DMS53 treated with DMSO at 0.1 percent for 48 hours (cell line): ENCODE results near the gene TMEM147.

Source experiments
- DNase-seq: peaks from one replicate; lab custom pipeline; 2025; ENCODE audit not compliant: unreplicated experiment; lab: John Stamatoyannopoulos, UW

The TMEM147 gene, protein sequence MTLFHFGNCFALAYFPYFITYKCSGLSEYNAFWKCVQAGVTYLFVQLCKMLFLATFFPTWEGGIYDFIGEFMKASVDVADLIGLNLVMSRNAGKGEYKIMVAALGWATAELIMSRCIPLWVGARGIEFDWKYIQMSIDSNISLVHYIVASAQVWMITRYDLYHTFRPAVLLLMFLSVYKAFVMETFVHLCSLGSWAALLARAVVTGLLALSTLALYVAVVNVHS

DNA sequence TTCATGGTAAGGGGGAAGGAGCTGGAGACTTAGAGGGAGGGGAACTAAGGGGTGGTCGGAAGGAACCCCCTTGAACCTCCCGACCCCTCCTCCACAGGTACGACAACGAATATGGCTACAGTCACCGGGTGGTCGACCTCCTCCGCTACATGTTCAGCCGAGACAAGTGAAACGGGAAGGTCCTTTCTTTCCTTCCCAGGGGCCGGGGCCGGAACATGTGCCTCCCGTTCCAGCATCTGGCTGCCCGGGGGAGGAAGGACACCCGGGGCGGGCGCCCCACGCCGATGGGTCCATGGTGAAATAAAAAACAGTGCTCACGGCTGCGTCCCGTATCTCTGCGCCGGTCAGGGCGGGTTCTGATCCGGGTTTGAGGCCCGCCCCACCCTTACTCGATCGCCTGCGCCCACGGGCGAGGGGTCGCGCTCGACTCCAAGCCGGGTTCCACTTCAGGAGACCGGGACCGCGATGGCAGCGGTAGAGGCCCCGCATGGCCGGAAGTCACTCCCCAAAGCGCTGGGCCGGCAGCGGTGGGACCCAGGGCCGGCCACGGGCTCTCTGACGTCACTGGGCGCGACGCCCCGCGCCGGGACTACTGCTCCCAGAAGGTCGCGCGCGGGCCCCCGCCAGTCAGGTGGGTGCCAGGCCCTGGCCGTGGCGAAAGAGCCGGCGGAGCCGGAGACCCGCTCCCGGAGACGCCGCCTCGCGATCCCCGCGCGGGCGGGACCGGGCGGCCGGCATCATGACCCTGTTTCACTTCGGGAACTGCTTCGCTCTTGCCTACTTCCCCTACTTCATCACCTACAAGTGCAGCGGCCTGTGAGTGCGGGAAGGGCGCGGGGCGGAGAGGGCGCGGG is at the start of gene TMEM147:
TSS of gene TMEM147 (plus strand) at position 626 of the 854 bp plus-strand sequence. CDS start at position 740, 114 bp downstream.
- peak; percentile 87 for DNase-seq

DNA sequence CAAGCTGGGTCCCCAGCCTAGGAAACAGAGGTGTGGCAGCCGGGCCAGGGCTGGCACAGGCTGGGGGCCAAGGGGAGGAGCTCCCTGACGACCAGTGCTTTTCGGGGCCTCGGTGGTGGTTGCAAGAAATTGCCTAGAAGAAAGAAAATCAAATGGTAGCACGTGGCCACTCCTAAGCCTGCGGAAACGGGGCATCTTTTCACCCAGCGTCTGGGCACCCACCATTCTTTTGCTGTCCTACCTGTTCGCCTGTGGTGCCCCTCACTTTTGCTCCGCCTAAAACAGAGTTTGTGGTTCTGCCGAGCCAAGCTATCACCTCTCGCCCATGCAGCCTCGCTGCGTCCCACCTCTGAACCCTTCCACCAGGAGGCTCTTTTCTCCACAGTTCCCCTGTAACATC is 48.0 kb upstream of the TMEM147 start:
- DNase-seq: no peak

DNA sequence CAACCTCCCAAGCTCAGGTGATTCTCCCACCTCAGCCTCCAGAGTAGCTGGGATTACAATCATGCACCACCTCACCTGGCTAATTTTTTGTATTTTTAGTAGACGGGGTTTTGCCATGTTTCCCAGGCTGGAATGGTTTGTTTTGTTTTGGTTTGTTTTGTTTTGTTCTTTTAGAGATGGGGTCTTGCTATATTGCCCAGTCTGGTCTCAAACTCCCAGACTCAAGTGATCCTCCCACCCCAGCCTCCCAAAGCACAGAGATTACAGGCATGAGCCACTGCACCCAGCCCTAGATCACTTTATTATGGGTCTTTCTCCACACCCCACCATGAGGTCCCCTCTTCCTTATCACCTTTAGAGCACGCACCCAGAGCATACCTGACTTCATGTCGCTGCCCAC is 47.2 kb upstream of the TMEM147 start:
- DNase-seq: no peak

DNA sequence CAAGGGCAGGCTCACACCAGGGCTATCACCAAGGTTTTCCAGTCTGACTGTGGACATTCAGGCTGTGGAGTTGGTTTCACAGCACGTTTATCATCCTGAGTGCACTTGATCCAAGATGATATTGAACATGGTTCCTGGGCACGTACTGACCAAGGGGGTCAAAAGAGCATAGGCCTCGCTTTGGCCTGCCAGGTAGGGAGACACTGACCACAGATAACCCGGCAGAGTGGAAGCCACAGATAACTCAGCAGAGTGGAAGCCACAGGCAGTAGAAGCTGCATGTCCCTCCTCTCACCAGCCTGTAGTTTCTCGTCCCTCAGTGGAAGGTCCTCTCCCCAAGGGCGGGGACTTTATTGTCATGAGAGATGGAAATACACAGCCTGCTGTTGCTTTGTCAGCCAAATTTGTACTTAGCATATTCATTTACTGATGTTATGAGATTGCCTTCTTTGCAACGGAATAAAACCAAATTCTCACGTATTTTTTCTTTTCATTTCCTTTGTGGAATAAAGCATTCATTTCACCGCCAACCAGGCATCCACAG is 46.4 kb upstream of the TMEM147 start:
- DNase-seq: no peak

DNA sequence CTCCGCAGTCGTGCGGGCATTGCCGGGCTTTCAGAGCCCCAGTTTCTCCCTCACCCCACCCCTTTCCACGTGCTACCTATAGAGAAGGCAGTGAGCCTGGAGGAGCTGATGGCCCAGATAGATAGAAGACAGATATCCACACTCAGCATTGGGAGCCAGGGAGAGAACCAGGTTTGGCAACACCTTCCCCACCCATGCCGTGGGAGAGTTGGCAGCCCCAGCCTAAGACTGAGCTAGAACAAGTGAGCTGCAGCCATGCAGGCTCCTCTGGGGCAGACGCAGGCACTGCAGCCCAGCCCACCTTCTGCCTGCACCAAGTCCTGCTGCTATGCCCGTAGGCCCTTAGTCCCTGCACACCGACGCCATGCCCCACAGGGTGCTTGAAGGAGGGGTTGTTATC is 44.8 kb upstream of the TMEM147 start:
- DNase-seq: no peak

DNA sequence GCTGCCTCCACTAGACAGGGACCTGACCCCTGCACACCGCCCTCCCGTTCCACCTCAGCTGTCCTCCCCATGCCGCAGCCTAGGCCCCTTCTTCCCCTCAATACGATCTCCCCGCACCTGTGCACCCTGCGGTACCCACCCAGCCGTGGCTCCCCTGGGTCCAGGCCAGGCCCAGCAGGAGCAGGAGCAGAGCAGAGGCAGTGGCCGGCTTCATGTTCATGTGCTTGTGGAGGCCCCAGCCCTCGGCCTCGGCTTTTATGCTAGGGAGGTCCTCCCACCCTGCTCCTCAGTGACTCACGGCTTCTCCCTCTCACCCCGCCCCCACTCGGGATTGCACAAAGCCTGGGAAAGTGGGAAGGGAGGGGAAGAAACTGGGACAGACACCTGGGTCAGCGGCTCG is 43.7 kb upstream of the TMEM147 start:
- DNase-seq: no peak

DNA sequence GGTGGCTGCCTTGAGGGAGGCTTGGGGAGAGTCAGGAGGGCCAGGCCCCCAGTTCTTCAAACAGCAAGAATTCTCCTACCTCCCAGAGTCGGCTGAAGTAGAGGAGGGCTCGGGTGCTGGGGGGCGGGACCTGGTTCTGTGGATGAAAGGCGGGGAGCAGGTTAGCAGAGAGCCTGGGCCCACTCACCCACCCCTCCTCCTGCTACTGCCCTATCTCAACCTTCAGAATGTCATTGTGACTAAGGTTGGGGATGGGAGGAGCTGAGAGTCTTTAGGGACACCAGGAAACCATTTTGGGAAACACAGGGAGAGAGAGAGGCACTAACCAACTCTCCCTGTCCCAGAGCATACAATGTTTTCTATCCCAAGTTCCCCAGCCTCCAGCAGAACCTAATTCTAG is 42.7 kb upstream of the TMEM147 start:
- no peak for DNase-seq

DNA sequence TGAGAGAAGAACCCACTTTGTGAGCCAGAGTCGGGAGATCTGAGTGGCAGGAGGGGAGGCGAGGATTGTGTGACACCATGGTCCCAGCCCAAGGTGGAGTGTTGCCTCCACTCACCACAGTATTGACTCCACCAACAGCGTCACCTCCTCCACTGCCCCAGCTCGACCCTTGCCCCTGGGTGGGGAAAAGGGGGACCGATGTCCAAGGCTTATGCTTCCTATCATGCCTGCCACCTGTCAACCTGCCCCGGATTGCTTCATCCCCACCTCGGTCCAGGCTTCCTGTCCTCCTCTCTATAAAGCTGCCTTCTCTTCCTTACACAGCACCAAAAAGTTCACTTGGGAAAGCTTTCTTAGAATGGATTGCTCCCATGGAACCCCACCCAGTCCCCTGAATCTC is 39.4 kb upstream of the TMEM147 start:
- DNase-seq: no peak

DNA sequence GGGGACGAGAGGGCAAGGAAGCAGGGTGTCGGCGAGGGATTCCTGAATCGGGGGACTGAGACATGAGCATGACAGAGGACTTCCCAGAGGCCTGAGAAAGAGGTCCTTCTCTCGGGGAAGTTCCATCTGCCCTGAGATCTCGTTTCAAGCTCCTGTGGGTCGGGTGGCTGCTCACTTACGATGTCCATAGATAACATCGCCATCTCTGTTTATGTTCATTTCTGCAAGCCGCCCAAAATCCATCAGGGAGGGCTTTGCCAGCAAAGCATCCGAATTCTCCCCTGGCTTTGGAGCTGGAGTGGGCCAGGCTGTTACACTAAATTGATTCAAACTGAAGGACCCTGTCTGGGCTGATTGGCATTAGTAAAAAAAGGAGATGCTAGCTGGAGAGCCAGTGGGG is 37.9 kb upstream of the TMEM147 start:
- no peak for DNase-seq

DNA sequence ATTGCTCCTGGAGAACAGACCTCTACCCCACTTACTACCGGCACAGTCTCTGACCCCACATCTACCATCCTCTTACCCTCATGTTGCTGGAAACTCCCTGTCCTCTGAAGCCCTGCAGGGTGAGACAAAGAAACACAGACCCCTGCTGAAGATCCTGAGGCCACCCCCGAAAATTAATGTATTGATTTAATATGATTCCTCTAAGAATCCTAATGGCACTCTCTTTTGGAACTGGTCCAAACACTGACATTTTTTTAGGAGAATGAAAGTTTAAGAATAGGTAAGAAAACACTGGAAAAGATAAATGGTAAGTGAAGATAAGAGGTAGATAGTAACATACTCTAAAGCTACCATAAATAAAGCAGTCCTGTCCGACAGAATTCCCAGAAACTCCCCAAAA is 37.3 kb upstream of the TMEM147 start:
- no peak for DNase-seq

DNA sequence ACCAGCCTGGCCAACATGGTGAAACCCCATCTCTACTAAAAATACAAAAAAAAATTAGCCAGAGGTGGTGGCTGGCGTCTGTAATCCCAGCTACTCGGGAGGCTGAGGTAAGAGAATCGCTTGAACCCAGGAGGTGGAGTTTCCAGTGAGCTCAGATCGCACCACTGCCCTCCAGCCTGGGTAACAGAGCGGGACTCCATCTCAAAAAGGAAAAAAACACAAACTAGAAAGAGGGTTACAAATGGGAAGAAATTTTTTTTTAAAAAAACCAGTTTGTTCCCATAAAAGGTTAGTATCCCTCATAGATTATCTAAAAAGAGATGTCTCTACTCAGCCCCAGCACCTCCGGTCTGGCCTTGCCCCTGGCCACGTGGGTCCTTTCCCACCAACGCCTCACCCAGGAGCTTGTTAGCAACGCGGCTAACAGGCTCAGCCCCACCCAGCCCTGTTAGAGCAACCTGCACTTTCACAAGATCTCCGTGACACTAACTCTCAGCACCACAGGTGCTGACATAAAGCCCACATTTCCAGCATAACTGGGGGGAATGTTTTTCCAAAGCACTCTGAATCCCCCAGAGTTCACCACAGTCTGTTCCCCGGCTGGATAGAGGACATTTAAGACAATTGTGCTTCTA is 36.3 kb upstream of the TMEM147 start:
- DNase-seq: no peak

DNA sequence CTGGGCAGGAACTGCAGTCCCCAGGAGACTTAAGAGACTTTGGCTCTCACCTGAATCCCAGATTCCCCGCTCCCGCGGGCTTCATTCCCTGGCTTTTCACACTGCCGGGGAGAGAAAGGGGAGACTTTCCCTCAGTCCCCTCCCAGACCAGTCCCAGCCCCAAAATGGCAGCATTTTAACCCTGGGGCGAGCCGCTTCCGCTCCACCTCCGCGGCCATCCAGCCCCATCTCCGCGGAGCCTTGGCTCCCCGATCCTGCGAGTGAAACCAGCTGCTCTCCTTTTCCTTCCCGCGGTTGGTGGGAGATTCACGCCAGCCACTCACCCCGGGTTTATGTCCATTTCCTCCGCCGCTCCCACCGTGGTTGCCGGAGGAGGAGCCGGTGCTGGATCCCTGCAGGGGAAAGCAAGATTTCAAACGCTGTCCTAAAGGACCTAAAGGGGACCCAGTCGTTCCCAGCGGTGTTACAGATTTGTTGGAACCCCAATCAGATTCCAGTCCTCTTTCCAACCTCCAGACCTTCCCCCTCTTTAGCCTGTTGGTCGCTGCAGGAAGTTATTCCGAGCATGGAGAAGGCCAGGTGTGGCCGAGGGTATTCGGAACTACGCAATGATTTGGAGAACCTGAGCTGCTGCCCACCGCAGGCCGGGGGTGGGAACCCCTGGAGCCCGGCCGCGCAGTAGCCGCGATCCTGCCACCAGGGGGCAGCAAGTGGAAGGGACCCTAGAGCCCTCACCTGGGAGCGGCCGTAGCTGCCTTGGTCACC is 35.4 kb upstream of the TMEM147 start:
- DNase-seq: peak; percentile 55

DNA sequence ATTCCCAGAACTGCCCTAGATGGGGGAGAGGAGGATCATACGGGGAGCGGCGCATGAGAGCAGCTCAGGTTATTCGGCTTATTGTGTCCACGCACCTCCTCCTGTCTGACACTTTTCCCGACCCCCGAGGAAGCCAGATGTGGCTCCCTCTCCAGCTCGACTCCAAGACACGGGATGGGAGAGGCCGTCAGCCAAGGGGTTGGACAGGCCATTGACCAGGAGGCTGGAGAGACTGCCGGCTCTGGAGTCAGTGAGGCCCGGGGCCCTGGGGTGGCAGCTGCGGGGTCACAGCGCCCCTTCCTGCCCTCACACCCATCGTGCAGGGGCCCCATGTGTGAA is 34.8 kb upstream of the TMEM147 start:
- DNase-seq: no peak

DNA sequence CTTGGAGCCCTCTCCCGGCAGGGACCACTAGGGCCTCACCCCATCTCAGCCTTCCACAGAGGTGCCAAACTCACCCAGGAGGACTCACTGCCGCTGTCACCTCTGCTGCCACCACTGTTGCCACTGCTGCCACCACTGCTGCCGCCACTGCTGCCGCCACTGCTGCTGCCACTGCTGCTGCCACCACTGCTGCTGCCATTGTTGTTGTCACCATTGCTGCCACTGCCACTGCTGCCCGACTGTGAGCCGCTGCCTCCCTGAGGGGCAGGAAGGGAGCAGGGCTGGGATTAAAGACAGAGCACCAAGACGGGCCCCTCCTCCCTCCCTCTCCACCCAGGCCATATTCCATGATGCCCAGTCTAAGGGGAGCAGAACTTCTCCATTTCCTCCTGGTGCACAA is 34.1 kb upstream of the TMEM147 start:
- no peak for DNase-seq

DNA sequence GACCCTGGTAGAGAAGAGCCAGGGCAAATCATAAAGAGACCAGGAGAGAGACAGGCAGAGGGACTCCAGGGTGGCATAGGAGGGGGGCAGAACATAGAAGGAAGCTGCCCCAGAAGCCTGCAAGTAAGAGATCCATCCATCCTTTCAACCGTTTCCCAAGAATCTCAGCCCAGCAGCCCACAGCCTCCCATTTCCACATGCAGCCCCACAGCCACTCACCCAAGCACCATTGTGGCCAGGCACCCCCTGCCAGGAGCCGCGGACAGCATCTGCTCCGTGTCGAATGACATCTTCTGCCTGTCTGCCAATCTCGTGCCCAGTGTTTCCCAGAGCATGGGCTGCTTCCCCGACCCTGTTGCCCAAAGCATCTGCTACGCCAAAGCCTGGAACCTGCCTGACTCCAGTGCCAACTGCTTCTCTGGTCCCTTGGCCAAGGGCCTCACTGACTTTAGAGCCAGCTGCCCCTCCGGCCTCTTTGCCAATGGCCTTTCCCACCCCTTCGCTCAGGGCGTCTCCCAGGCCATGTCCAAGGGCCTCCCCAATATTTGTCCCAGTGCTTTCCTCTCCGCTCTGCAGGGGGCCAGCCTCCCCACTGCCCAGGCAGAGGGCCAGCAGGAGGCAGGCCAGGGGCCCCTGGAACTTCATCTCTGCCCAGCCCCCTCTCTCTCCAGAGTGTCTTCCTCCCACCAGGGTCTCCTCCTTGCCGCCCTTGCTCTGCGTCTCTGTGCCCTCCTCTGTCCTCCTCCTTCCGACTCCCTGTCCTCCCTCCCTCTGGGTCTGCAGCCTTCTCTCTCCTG is 32.4 kb upstream of the TMEM147 start:
- no peak for DNase-seq

DNA sequence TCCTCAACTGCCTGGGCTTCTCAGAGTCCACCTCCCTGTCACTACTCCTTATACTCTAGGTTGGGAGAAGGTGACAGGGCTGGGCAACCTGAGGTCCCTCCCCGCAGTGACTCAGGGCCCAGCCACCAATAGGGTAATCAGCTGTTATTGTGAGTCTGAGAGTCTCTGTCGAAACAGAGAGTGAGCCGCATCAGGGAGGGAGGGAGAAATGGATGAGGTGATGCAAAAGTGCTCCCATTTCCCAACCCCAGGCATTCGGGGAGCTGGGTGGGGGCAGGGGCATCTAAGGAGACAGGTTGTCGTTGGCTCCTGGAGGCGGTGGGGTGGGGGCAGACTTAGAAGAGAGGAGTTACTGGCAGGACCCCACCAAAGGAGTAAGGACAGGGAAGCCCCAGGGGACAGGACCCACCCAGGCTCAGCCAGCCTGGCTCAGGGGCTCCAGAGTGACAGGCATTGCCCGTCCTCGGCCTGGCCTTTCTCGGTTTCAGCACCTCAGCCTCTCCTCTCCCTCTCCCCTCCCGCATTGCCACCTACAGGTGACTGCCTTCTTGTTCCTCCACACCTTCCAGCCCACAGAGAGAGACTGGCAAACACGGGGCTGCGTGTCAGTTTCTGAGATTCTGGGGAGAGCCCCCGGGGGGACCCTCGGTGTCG is 31.7 kb upstream of the TMEM147 start, which contains the start of gene DMKN:
TSS of gene DMKN (minus strand) at position 22 of the 654 bp plus-strand sequence. CDS start 174 bp downstream, outside the sequence.
- DNase-seq: no peak

DNA sequence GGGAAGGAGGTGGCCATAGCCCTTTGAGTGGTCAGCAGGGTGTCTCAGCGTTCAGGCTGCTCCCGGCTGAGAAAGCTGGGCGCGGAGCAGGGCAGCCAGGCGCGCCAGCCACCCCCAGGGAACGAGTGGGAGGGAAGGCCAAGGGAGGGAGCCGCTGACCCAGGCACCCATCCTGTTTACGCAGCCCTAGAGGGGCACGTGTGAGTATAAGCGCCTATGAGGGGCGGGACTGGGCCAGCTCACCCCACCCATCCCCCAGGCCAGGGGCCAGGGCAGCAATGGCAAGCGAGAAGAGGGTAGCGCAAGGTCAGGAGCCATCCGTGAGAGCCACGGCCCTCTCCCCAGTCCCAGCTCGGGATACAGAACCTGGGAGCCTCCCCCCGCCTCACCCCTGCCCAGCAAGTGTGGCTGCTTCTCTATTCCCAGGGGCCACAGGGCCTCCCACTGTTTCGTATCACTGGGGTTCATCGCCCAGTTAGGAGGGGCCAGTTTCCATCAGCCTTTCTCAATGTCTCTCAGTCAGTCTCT is 31.1 kb upstream of the TMEM147 start:
- DNase-seq: no peak

DNA sequence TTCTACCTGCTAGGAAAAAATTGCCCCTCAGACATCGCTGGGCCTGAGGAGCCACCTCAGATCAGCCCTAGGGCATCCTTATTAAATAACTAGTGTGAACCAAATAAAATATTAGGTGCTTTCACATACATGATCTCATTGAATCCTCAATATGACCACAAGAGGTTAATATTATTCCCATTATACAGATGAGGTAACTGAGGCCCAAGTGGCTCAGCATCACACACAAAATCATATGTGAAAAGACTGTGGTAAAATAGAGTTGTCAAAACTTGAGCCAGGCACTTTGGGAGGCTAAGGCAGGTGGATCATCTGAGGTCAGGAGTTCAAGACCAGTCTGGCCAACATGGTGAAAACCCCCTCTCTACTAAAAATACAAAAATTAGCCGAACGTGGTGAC is 29.1 kb upstream of the TMEM147 start:
- DNase-seq: no peak

DNA sequence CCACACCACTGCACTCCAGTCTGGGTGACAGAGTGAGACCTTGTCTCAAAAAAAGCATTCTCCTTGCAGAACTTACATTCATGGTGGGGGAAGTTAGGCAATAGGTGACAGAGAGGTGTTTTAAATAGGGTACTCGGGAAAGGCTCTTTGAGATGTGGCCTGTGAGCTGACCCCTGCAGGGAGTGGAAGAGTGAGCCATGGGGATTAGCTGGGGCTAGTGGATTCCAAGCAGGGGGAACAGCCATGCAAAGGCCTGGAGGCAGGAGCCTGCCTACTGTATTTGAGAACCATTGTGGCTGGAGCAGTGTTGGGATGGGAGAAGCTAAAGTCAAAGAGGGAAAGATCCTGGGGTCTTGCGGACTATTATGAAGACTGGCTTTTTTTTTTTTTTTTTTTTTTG is 28.1 kb upstream of the TMEM147 start:
- no peak for DNase-seq

DNA sequence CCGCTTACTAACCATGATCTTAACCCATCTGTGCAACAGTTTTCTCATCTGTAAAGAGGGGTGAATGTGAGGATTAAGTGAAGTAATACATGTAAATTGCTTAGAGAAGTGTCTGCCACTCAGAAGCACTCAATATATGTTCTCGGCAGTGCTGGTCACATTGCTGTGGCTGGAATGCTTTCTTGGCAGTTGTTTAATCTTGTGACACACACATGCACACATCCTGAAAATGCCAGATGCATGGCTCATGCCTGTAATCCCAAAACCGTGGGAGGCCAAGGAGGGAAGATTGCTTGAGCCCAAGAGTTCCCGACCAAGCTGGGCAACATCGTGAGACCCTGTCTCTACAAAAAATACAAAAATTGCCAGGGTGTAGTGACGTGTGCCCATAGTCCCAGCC is 27.1 kb upstream of the TMEM147 start:
- no peak for DNase-seq
